Right lobe of liver (tissue), 4 donors: ENCODE measurements around the gene DSCAML1.

Source experiments
- CTCF ChIP-seq, 4 donors: fragments of 200-600 bp in 3 of 4; fragments of 450-650 bp in 1 of 4; IDR thresholded peaks; one replicate each; pipeline versions ENCODE4 v1.5.1 to v1.8.0; 2016 to 2022; ENCODE audit warnings: antibody characterized with exemption in 4 of 4, mild to moderate bottlenecking in 2 of 4
- POLR2A ChIP-seq: fragments of 450-650 bp; IDR thresholded peaks from one replicate; pipeline ENCODE4 v1.6.1; 2017; ENCODE audit warnings: antibody characterized with exemption, mild to moderate bottlenecking
- donor health status: DM: no; HTN: no; CAD: no.
- donor health status: DM: no; HTN: no; CAD: no.
- donor health status: DM: no; HTN: yes; CAD: no.

- TF ChIP-seq CTCF (IDR thresholded peaks at IDR 0.05) (no peak), POLR2A (no peak)
These were observed 62.4 kb downstream of the DSCAML1 start for GRCh38 chr11:117734601-117735024.
